Psoas muscle (tissue), 8 donors: Measurements from ENCODE around the gene PXYLP1. TPM values are rescaled to one million over a fixed set of nuclear protein-coding genes. Genes with fewer than 3 reads are reported as not detected.

Experiments used
- ATAC-seq, 4 donors: fragments of 200-7000 bp; cut with Tn5 transposase; one replicate each; pipeline ENCODE4 v1.9.1; 2020; ENCODE audit warnings: moderate library complexity in 3 of 4, mild to moderate bottlenecking in 2 of 4
- DNase-seq, 2 donors: peaks; one replicate each; pipeline ENCODE4 v3.0.0-alpha.2; 2020
- H3K27ac ChIP-seq: fragments of 200-600 bp; one replicate; pipeline ENCODE4 v1.8.0; 2022
- H3K27me3 ChIP-seq, 3 donors: fragments of 200-600 bp in 1 of 3; one replicate each; pipeline versions ENCODE4 v1.6.1 to v1.8.0; 2013 to 2022; ENCODE audit warnings: low read length in 2 of 3, mild to moderate bottlenecking in 2 of 3, moderate library complexity in 1 of 3; ENCODE audit not compliant: insufficient read depth in 3 of 3
- H3K36me3 ChIP-seq, 2 donors: fragments of 200-600 bp in 1 of 2; one replicate each; pipeline versions ENCODE4 v1.6.1 to v1.8.0; 2013 to 2022; ENCODE audit warnings: low read depth in 1 of 2, mild to moderate bottlenecking in 1 of 2, moderate library complexity in 1 of 2; ENCODE audit not compliant: insufficient read depth in 1 of 2
- H3K4me1 ChIP-seq: fragments of 200-600 bp; one replicate; pipeline ENCODE4 v1.8.0; 2022
- H3K4me3 ChIP-seq: fragments of 200-600 bp; one replicate; pipeline ENCODE4 v1.8.0; 2022; ENCODE audit warnings: mild to moderate bottlenecking
- H3K9me3 ChIP-seq: fragments of 200-600 bp; one replicate; pipeline ENCODE4 v1.8.0; 2022
- WGBS, 3 donors: extraction: QIAGEN DNeasy Blood & Tissue Kit; methylation state at CpG; one replicate each; pipeline versions ENCODE4 v1.1.6 to v1.1.7; 2013; 5-methylcytosine and 5-hydroxymethylcytosine counted together
- intact Hi-C, 2 donors: fragments of 100-400 bp; cut with DNase I; formaldehyde crosslinking; loops; one replicate each; pipeline versions ENCODE4 v1.11.0 to v1.14.2; 2022
- polyA plus RNA-seq, 3 donors: library from polyadenylated mRNA; stranded (reverse); fragments of 200-250 nt; gene quantifications; one replicate each; pipeline ENCODE4 v1.2.3, GENCODE V29; 2013
- total RNA-seq, 4 donors: library from RNA; stranded (reverse); fragmentation: NEBNext Ultra II Directional in 2 of 4; extraction: Animal tissue kit (Norgen Biotek cat#: 25700) in 2 of 4; gene quantifications; one replicate each; pipeline versions ENCODE4 v1.2.1 to v1.2.4, GENCODE V29; 2021 to 2023
- TF ChIP-seq, protein P1 (sequence below): fragments of 200-600 bp; IDR thresholded peaks from one replicate; pipeline ENCODE4 v1.8.0; 2022; ENCODE audit warnings: antibody characterized with exemption
- donor health status: healthy with polysubstance abuse.
- donor health status: DM: no; HTN: no; CAD: no; lungs with moderate emphysema.
- donor health status: Bipolar disorder and iron deficiency.
- donor health status: healthy.
- donor health status: DM: yes; HTN: yes; CAD: no.
- donor health status: DM: no; HTN: no; CAD: no.
- donor health status: DM: no; HTN: no; CAD: no.
- donor health status: DM: yes; HTN: yes; CAD: no.

Gene PXYLP1
- total and polyA plus RNA-seq, 7 donors: 0.83 to 6.8 (median 1.8) TPM

DNA sequence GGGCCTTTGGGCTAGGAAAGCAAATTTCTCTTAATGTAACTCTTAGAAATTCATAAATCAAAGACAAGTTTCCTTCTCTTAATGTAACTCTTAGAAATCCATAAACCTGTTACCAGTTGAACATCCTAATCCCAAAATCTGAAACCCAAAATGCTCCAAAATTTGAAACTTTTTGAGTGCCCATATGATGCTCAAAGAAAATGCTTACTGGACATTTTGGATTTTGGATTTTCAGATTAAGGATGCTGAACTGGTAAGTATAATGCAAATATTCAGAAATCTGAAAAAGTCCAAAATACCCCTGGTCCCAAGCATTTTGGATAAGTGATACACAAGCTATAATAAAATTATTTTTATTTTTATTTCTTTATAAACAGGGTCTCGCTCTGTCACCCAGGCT is 85.2 kb downstream of the PXYLP1 start:
- no peak for DNase-seq
- intact Hi-C loops: no loop called here
- no peak overlapping the region for H3K4me3 ChIP-seq
- H3K27me3 ChIP-seq: no peaks in the 10 kb centered on the region
- no peaks in the 10 kb centered on the region for H3K9me3 ChIP-seq
- no peaks in the 10 kb centered on the region for H3K36me3 ChIP-seq
- no peak for ATAC-seq
- TF ChIP-seq, protein P1, sequence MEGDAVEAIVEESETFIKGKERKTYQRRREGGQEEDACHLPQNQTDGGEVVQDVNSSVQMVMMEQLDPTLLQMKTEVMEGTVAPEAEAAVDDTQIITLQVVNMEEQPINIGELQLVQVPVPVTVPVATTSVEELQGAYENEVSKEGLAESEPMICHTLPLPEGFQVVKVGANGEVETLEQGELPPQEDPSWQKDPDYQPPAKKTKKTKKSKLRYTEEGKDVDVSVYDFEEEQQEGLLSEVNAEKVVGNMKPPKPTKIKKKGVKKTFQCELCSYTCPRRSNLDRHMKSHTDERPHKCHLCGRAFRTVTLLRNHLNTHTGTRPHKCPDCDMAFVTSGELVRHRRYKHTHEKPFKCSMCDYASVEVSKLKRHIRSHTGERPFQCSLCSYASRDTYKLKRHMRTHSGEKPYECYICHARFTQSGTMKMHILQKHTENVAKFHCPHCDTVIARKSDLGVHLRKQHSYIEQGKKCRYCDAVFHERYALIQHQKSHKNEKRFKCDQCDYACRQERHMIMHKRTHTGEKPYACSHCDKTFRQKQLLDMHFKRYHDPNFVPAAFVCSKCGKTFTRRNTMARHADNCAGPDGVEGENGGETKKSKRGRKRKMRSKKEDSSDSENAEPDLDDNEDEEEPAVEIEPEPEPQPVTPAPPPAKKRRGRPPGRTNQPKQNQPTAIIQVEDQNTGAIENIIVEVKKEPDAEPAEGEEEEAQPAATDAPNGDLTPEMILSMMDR: no peak
- H3K27ac ChIP-seq: no peak overlapping the region
- WGBS, 3 donors: 94 to 96% (median 96%) methylated on average over 1 of the region's 1 CpG
- no peaks in the 10 kb centered on the region for H3K4me1 ChIP-seq

DNA sequence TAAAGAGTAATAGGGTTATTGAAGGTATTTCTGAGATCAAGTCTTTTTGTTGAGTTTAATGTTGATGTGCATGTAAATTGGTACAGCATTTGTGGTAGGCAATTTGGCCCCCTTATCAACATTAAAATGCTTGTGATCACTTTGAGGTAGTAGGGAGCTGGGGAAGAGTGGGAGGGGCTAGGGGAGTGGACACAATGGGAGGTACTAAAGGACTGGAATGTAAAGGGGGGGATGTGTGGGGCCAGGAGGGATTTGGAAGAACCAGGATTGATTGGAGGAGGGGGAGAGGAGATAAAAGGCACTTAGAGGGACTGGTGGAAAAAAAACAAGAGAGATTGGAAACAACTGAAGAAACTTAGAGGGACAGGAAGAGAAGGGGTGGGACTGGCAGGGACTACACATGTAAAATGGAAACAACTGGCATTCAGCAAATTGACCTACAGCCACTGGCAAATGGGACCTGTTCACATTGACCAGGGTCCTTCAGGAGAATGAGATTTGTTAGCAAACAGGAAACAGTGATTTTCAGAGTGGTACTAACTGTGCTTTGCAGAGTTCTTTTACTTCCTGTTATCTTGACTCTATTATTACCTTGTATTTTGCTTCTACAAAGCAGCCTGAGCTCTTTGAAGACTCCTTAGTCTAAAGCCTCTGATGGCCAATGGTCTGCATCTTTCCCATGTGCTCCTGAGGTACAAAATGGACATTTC is 88.9 kb downstream of the PXYLP1 start:
- ATAC-seq (no peak), DNase-seq (no peak)
- TF ChIP-seq, protein P1: no peak
- H3K9me3 ChIP-seq: no peaks in the 10 kb centered on the region
- no peak overlapping the region for H3K27ac ChIP-seq
- no peaks in the 10 kb centered on the region for H3K36me3 ChIP-seq
- H3K27me3 ChIP-seq: no peaks in the 10 kb centered on the region
- intact Hi-C loops: no loop called here
- no peak overlapping the region for H3K4me3 ChIP-seq
- no peaks in the 10 kb centered on the region for H3K4me1 ChIP-seq

DNA sequence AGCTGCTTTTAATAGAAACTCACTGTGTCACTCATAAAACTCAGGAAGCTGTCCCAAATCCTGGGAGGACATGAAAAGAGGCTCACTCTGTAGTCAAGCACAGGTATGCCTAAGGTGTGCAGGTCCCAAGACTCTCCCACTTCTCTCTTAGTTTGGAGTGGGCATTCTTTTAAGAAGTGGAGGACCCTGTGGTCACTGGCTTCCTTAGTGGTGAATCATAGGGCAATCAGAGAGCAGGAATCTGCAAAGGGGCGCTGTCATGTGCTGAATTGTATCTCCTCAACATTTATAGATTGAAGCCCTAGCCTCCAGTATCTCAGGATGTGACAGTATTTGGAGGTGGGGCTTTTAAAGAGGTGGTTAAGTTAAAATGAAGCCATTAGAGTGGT is 89.5 kb downstream of the PXYLP1 start:
- no peaks in the 10 kb centered on the region for H3K27me3 ChIP-seq
- ATAC-seq (no peak), DNase-seq (no peak)
- H3K4me3 ChIP-seq: no peak overlapping the region
- TF ChIP-seq, protein P1: no peak
- intact Hi-C loops: no loop called here
- 86 to 97% (median 96%) methylated on average over 1 of the region's 1 CpG for WGBS, 3 donors
- H3K9me3 ChIP-seq: no peaks in the 10 kb centered on the region
- H3K36me3 ChIP-seq: no peaks in the 10 kb centered on the region
- no peak overlapping the region for H3K27ac ChIP-seq
- H3K4me1 ChIP-seq: no peaks in the 10 kb centered on the region

DNA sequence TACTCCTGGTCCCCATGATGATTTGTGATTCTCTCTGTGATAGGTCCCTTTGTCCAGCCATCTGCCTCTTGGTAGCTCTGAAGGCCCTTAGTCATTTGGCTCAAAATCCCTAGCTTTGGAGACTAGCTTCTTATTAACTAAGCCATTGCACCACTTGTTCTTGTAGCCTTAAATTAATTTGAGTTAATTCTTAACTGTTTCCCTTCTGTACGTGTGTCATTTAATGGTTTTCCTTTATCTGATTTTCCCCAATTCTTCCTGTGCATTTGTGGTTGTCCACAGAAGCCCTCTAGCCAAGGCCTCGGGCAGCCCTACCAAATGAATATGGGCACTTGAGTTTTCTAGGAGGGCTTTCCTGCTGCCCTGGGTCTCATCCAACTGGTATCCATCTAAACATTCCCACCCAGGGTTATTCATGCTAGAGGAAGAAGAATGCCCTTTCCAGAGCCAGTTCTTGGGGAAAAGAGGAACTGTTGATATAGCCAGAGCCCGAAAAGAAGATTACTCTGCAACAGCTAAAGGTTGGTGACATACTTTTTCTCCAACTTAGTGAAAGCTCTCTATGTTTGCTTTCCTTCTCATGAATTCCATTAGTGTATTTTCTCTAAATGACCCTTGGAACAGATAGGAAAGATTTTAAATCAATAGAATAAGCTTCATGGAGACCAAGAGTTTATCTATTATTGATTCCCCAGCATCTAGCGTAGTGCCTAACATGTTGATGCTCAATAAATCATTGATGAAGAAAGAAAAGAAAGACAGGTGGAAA is 92.5 kb downstream of the PXYLP1 start:
- 87 to 94% (median 90%) methylated on average over 4 of the region's 4 CpGs for WGBS, 3 donors
- Histone ChIP-seq H3K27me3 (no peaks in the 10 kb centered on the region), H3K9me3 (no peaks in the 10 kb centered on the region), H3K4me3 (no peak overlapping the region), H3K27ac (no peak overlapping the region), H3K4me1 (no peaks in the 10 kb centered on the region), H3K36me3 (no peaks in the 10 kb centered on the region)
- TF ChIP-seq, protein P1: no peak
- ATAC-seq (no peak), DNase-seq (no peak)
- intact Hi-C loops: no loop called here
